GM12891 (cell line): Measurements from ENCODE around the gene CNTN4.

ENCODE experiments used
- POLR2A ChIP-seq: IDR thresholded peaks from 2 replicates; pipeline ENCODE4 v1.6.1; 2011; ENCODE audit warnings: low read depth, low read length, control low read depth
- TAF1 ChIP-seq: IDR thresholded peaks from 2 replicates; pipeline ENCODE4 v1.6.1; 2011; ENCODE audit warnings: low read depth, low read length, control low read depth

- no peak for TF ChIP-seq TAF1
- TF ChIP-seq POLR2A: no peak
These were observed 12.0 kb downstream of the CNTN4 start for GRCh38 chr3:2110597-2111117.
